Activated naive CD8-positive, alpha-beta T cell treated with anti-CD3 and anti-CD28 coated beads for 36 hours (primary cell): Measurements from ENCODE around the gene TOPORS. TPM values are rescaled to one million over a fixed set of nuclear protein-coding genes. Genes with fewer than 3 reads are reported as not detected.
"Not testable (repeated sequence)": the region's sequence is repeated elsewhere in the genome, so short reads cannot be mapped to it uniquely, and the experiment has no call there.

Source experiments
- DNase-seq: peaks from one replicate; pipeline ENCODE4 v3.0.0; 2021
- H3K27ac Mint-ChIP-seq: one replicate; pipeline ENCODE4 v1.8.0; 2022; ENCODE audit warnings: mild to moderate bottlenecking, moderate library complexity, mixed read lengths
- H3K27me3 Mint-ChIP-seq: one replicate; pipeline ENCODE4 v1.8.0; 2022; ENCODE audit warnings: mild to moderate bottlenecking, mixed read lengths
- H3K36me3 Mint-ChIP-seq: one replicate; pipeline ENCODE4 v1.8.0; 2021; ENCODE audit warnings: mild to moderate bottlenecking, mixed read lengths
- H3K4me1 Mint-ChIP-seq: one replicate; pipeline ENCODE4 v1.8.0; 2021; ENCODE audit warnings: mixed read lengths
- H3K4me3 Mint-ChIP-seq: one replicate; pipeline ENCODE4 v1.8.0; 2022; ENCODE audit warnings: mild to moderate bottlenecking, moderate library complexity, mixed read lengths
- H3K9me3 Mint-ChIP-seq: one replicate; pipeline ENCODE4 v1.8.0; 2022; ENCODE audit warnings: mixed read lengths
- total RNA-seq, 2 experiments: library from RNA; stranded (reverse); gene quantifications; one replicate each; pipeline ENCODE4 v1.2.3, GENCODE V29; 2021

Gene TOPORS
- total RNA-seq, 2 experiments from 2014 or later: 21.1 to 21.7 TPM

GRCh38 chr9:32545884-32546283, 6.5 kb downstream of the TOPORS start:
- no peak for DNase-seq
- no peak overlapping the region for H3K27ac Mint-ChIP-seq
- no peak overlapping the region for H3K4me3 Mint-ChIP-seq
- H3K4me1 Mint-ChIP-seq: peaks cover 32% of the 10 kb centered on the region
- H3K36me3 Mint-ChIP-seq: peaks cover 39% of the 10 kb centered on the region
- H3K27me3 Mint-ChIP-seq: no peaks in the 10 kb centered on the region
- H3K9me3 Mint-ChIP-seq: no peaks in the 10 kb centered on the region

- H3K4me3 Mint-ChIP-seq: no peak overlapping the region
- no peaks in the 10 kb centered on the region for H3K27me3 Mint-ChIP-seq
- H3K36me3 Mint-ChIP-seq: peaks cover 23% of the 10 kb centered on the region
- no peak for DNase-seq
- no peak overlapping the region for H3K27ac Mint-ChIP-seq
- H3K9me3 Mint-ChIP-seq: no peaks in the 10 kb centered on the region
- H3K4me1 Mint-ChIP-seq: peaks cover 17% of the 10 kb centered on the region
These were observed 9.3 kb downstream of the TOPORS start for GRCh38 chr9:32543047-32543446.

GRCh38 chr9:32533816-32534215, 18.6 kb downstream of the TOPORS start:
- no peak overlapping the region for H3K4me3 Mint-ChIP-seq
- no peak for DNase-seq
- peaks cover 9% of the 10 kb centered on the region for H3K36me3 Mint-ChIP-seq
- H3K27ac Mint-ChIP-seq: no peak overlapping the region
- no peaks in the 10 kb centered on the region for H3K4me1 Mint-ChIP-seq
- no peaks in the 10 kb centered on the region for H3K27me3 Mint-ChIP-seq
- H3K9me3 Mint-ChIP-seq: no peaks in the 10 kb centered on the region

- Mint-ChIP-seq H3K9me3 (no peaks in the 10 kb centered on the region), H3K27me3 (no peaks in the 10 kb centered on the region), H3K4me1 (no peaks in the 10 kb centered on the region), H3K4me3 (no peak overlapping the region), H3K36me3 (peaks cover 9% of the 10 kb centered on the region), H3K27ac (no peak overlapping the region)
- DNase-seq: no peak
These were observed 19.1 kb downstream of the TOPORS start for GRCh38 chr9:32533336-32533735.

GRCh38 chr9:32526707-32527048, 25.7 kb downstream of the TOPORS start:
- Mint-ChIP-seq H3K4me1 (peaks cover 33% of the 10 kb centered on the region), H3K36me3 (peaks cover 38% of the 10 kb centered on the region), H3K9me3 (peaks cover 14% of the 10 kb centered on the region), H3K27ac (peak overlapping the region; percentile 85), H3K27me3 (no peaks in the 10 kb centered on the region), H3K4me3 (peak overlapping the region; percentile 85)
- DNase-seq: no peak

GRCh38 chr9:32526041-32526706, 26.2 kb downstream of the TOPORS start, which contains the start of gene RIGI:
Gene RIGI (minus strand): TSS chr9:32526196. CDS start chr9:32526166, 30 bp downstream.
- Mint-ChIP-seq H3K27ac (peak within 1 kb of the TSS; percentile 85), H3K27me3 (no peaks in the 10 kb centered on the region), H3K9me3 (peaks cover 14% of the 10 kb centered on the region), H3K36me3 (peaks cover 39% of the 10 kb centered on the region), H3K4me3 (peak within 1 kb of the TSS; percentile 85), H3K4me1 (peaks cover 33% of the 10 kb centered on the region)
- DNase-seq: peak; percentile 78

GRCh38 chr9:32525709-32526030, 26.7 kb downstream of the TOPORS start:
- Mint-ChIP-seq H3K27me3 (no peaks in the 10 kb centered on the region), H3K36me3 (peaks cover 34% of the 10 kb centered on the region), H3K9me3 (peaks cover 14% of the 10 kb centered on the region), H3K4me1 (peaks cover 33% of the 10 kb centered on the region), H3K4me3 (peak overlapping the region; percentile 85), H3K27ac (peak overlapping the region; percentile 85)
- DNase-seq: no peak

- Mint-ChIP-seq H3K9me3 (peaks cover 14% of the 10 kb centered on the region), H3K27ac (peak overlapping the region; percentile 85), H3K4me3 (peak overlapping the region; percentile 85), H3K36me3 (peaks cover 36% of the 10 kb centered on the region), H3K4me1 (peaks cover 33% of the 10 kb centered on the region), H3K27me3 (no peaks in the 10 kb centered on the region)
- no peak for DNase-seq
These were observed 27.3 kb downstream of the TOPORS start for GRCh38 chr9:32524892-32525708.

GRCh38 chr9:32524558-32524891, 27.9 kb downstream of the TOPORS start:
- H3K27ac Mint-ChIP-seq, H3K27me3 Mint-ChIP-seq, DNase-seq: not testable (repeated sequence)
- H3K9me3 Mint-ChIP-seq: peaks cover 14% of the 10 kb centered on the region
- H3K4me1 Mint-ChIP-seq: peaks cover 33% of the 10 kb centered on the region
- peaks cover 36% of the 10 kb centered on the region for H3K36me3 Mint-ChIP-seq
- H3K4me3 Mint-ChIP-seq: peak overlapping the region; percentile 85

GRCh38 chr9:32523910-32524309, 28.5 kb downstream of the TOPORS start:
- H3K27ac Mint-ChIP-seq: no peak overlapping the region
- H3K27me3 Mint-ChIP-seq: no peaks in the 10 kb centered on the region
- no peak for DNase-seq
- H3K36me3 Mint-ChIP-seq: peaks cover 36% of the 10 kb centered on the region
- H3K4me3 Mint-ChIP-seq: peak overlapping the region; percentile 85
- H3K9me3 Mint-ChIP-seq: peaks cover 14% of the 10 kb centered on the region
- H3K4me1 Mint-ChIP-seq: peaks cover 33% of the 10 kb centered on the region

GRCh38 chr9:32518276-32518675, 34.1 kb downstream of the TOPORS start:
- no peak for DNase-seq
- H3K27ac Mint-ChIP-seq: no peak overlapping the region
- H3K9me3 Mint-ChIP-seq: peaks cover 18% of the 10 kb centered on the region
- peaks cover 63% of the 10 kb centered on the region for H3K36me3 Mint-ChIP-seq
- peaks cover 17% of the 10 kb centered on the region for H3K4me1 Mint-ChIP-seq
- H3K4me3 Mint-ChIP-seq: no peak overlapping the region
- H3K27me3 Mint-ChIP-seq: no peaks in the 10 kb centered on the region

GRCh38 chr9:32516241-32516640, 36.1 kb downstream of the TOPORS start:
- Mint-ChIP-seq H3K36me3 (peaks cover 52% of the 10 kb centered on the region), H3K4me1 (peaks cover 25% of the 10 kb centered on the region), H3K4me3 (no peak overlapping the region), H3K27ac (no peak overlapping the region), H3K27me3 (no peaks in the 10 kb centered on the region), H3K9me3 (peaks cover 12% of the 10 kb centered on the region)
- DNase-seq: no peak

- DNase-seq: no peak
- peaks cover 11% of the 10 kb centered on the region for H3K36me3 Mint-ChIP-seq
- H3K4me1 Mint-ChIP-seq: peaks cover 31% of the 10 kb centered on the region
- peaks cover 9% of the 10 kb centered on the region for H3K9me3 Mint-ChIP-seq
- no peaks in the 10 kb centered on the region for H3K27me3 Mint-ChIP-seq
- H3K27ac Mint-ChIP-seq: no peak overlapping the region
- H3K4me3 Mint-ChIP-seq: no peak overlapping the region
These were observed 43.7 kb downstream of the TOPORS start for GRCh38 chr9:32508728-32509127.

GRCh38 chr9:32503008-32503407, 49.4 kb downstream of the TOPORS start:
- Mint-ChIP-seq H3K27ac (no peak overlapping the region), H3K27me3 (no peaks in the 10 kb centered on the region), H3K36me3 (peaks cover 8% of the 10 kb centered on the region), H3K9me3 (no peaks in the 10 kb centered on the region), H3K4me1 (peaks cover 2% of the 10 kb centered on the region), H3K4me3 (no peak overlapping the region)
- no peak for DNase-seq

- Mint-ChIP-seq H3K27ac (no peak overlapping the region), H3K4me1 (no peaks in the 10 kb centered on the region), H3K9me3 (no peaks in the 10 kb centered on the region), H3K27me3 (no peaks in the 10 kb centered on the region), H3K4me3 (no peak overlapping the region), H3K36me3 (peaks cover 8% of the 10 kb centered on the region)
- no peak for DNase-seq
These were observed 49.9 kb downstream of the TOPORS start for GRCh38 chr9:32502464-32502863.

GRCh38 chr9:32501868-32502267, 50.5 kb downstream of the TOPORS start:
- Mint-ChIP-seq H3K9me3 (no peaks in the 10 kb centered on the region), H3K27ac (no peak overlapping the region), H3K4me1 (no peaks in the 10 kb centered on the region), H3K36me3 (peaks cover 8% of the 10 kb centered on the region), H3K27me3 (no peaks in the 10 kb centered on the region), H3K4me3 (no peak overlapping the region)
- DNase-seq: no peak
